HEK293 (cell line): ENCODE results near the gene MBD5.

Experiments
- CTCF ChIA-PET: fragments of 350-600 bp; formaldehyde crosslinking; extraction: SDS; loops from one replicate; lab custom pipeline; 2021; ENCODE audit warnings: antibody characterized with exemption; lab: Yijun Ruan, JAX
- POLR2A ChIA-PET: fragments of 300-600 bp; formaldehyde crosslinking; extraction: SDS; loops from one replicate; lab custom pipeline; 2020; ENCODE audit warnings: antibody characterized with exemption, inconsistent platforms; lab: Yijun Ruan, JAX
- H3K27ac ChIP-seq: fragments of 200-500 bp; sonication (Bioruptor generic); 2 replicates; pipeline ENCODE4 v1.5.1; 2014; ENCODE audit warnings: low read depth, low read length, control low read depth, inconsistent platforms; ENCODE audit errors: extremely low read depth
- H3K36me3 ChIP-seq, 2 experiments: fragments of 200-500 bp in 1 of 2; sonication (Bioruptor generic) in 1 of 2; 1 replicate in 1 of 2; 2 replicates in 1 of 2; pipeline ENCODE4 v1.5.1; 2014 to 2017; ENCODE audit warnings: inconsistent platforms in 2 of 2, low read length in 2 of 2; ENCODE audit not compliant: control insufficient read depth in 2 of 2, insufficient read depth in 1 of 2
- H3K4me1 ChIP-seq: fragments of 200-500 bp; sonication (Bioruptor generic); 2 replicates; pipeline ENCODE4 v1.5.1; 2014; ENCODE audit warnings: mild to moderate bottlenecking, low read length, inconsistent platforms; ENCODE audit not compliant: control insufficient read depth, insufficient read depth
- H3K4me3 ChIP-seq: 2 replicates; pipeline ENCODE4 v1.5.1; 2011; ENCODE audit warnings: low read depth, mild to moderate bottlenecking, control low read depth, low read length, moderate library complexity
- H3K9me3 ChIP-seq: fragments of 200-500 bp; sonication (Bioruptor generic); 2 replicates; pipeline ENCODE4 v1.5.1; 2014; ENCODE audit warnings: low read depth, low read length, inconsistent platforms; ENCODE audit not compliant: control insufficient read depth, insufficient read depth
- GLIS2 ChIP-seq: fragments of 450-650 bp; formaldehyde crosslinking; IDR thresholded peaks from 2 replicates; pipeline ENCODE4 v1.5.1; 2016; ENCODE audit warnings: missing biosample characterization, missing genetic modification characterization
- REPIN1 ChIP-seq: fragments of 450-650 bp; formaldehyde crosslinking; IDR thresholded peaks from 2 replicates; pipeline ENCODE4 v1.5.1; 2017; ENCODE audit warnings: missing biosample characterization, missing genetic modification characterization, low read depth
- TCF7L2 ChIP-seq: IDR thresholded peaks from 2 replicates; pipeline ENCODE4 v1.6.1; 2011; ENCODE audit warnings: low read depth, mild to moderate bottlenecking, inconsistent platforms, low read length, moderate library complexity, borderline replicate concordance
- ZBTB21 ChIP-seq: fragments of 450-650 bp; formaldehyde crosslinking; IDR thresholded peaks from 2 replicates; pipeline ENCODE4 v1.5.1; 2017; ENCODE audit warnings: missing biosample characterization, missing genetic modification characterization
- ZNF121 ChIP-seq: fragments of 450-650 bp; formaldehyde crosslinking; IDR thresholded peaks from 2 replicates; pipeline ENCODE4 v1.5.1; 2016; ENCODE audit warnings: missing biosample characterization, missing genetic modification characterization
- ZNF140 ChIP-seq: fragments of 450-650 bp; formaldehyde crosslinking; IDR thresholded peaks from 2 replicates; pipeline ENCODE4 v1.5.1; 2016; ENCODE audit warnings: missing biosample characterization, missing genetic modification characterization
- ZNF37A ChIP-seq: fragments of 450-650 bp; IDR thresholded peaks from 2 replicates; pipeline ENCODE4 v1.5.1; 2018; ENCODE audit warnings: missing biosample characterization, missing genetic modification characterization
- ZNF423 ChIP-seq: fragments of 450-650 bp; formaldehyde crosslinking; IDR thresholded peaks from 2 replicates; pipeline ENCODE4 v1.5.1; 2016; ENCODE audit warnings: missing biosample characterization, missing genetic modification characterization
- ZNF654 ChIP-seq: fragments of 450-650 bp; formaldehyde crosslinking; IDR thresholded peaks from 2 replicates; pipeline ENCODE4 v1.5.1; 2016; ENCODE audit warnings: low read depth, missing biosample characterization, missing genetic modification characterization
- ZNF660 ChIP-seq: fragments of 450-650 bp; IDR thresholded peaks from 2 replicates; pipeline ENCODE4 v1.5.1; 2018; ENCODE audit warnings: missing biosample characterization, mild to moderate bottlenecking, missing genetic modification characterization
- ZNF677 ChIP-seq: fragments of 450-650 bp; IDR thresholded peaks from 2 replicates; pipeline ENCODE4 v1.5.0; 2018; ENCODE audit warnings: missing biosample characterization, mild to moderate bottlenecking, missing genetic modification characterization, moderate library complexity
- TF ChIP-seq, protein P1 (sequence below): fragments of 450-650 bp; formaldehyde crosslinking; IDR thresholded peaks from 2 replicates; pipeline ENCODE4 v1.5.1; 2016; ENCODE audit warnings: missing biosample characterization, missing genetic modification characterization
- TF ChIP-seq, protein P2 (sequence below): fragments of 450-650 bp; IDR thresholded peaks from 2 replicates; pipeline ENCODE4 v1.5.1; 2018; ENCODE audit warnings: missing biosample characterization, mild to moderate bottlenecking, missing genetic modification characterization
- TF ChIP-seq, protein P3 (sequence below): fragments of 450-650 bp; formaldehyde crosslinking; IDR thresholded peaks from 2 replicates; pipeline ENCODE4 v1.5.1; 2016; ENCODE audit warnings: missing biosample characterization, missing genetic modification characterization
- TF ChIP-seq, protein P4 (sequence below): fragments of 450-650 bp; formaldehyde crosslinking; IDR thresholded peaks from 2 replicates; pipeline ENCODE4 v1.5.1; 2016; ENCODE audit warnings: missing biosample characterization, missing genetic modification characterization
- TF ChIP-seq, protein P5 (sequence below): IDR thresholded peaks from 2 replicates; pipeline ENCODE4 v1.6.1; 2011; ENCODE audit warnings: mild to moderate bottlenecking, low read depth, low read length, borderline replicate concordance
- TF ChIP-seq, protein P6 (sequence below): fragments of 450-650 bp; formaldehyde crosslinking; IDR thresholded peaks from 2 replicates; pipeline ENCODE4 v1.5.1; 2017; ENCODE audit warnings: missing biosample characterization, mild to moderate bottlenecking, missing genetic modification characterization, moderate library complexity
- TF ChIP-seq, protein P7 (sequence below): fragments of 450-650 bp; formaldehyde crosslinking; IDR thresholded peaks from 2 replicates; pipeline ENCODE4 v1.5.1; 2016; ENCODE audit warnings: missing biosample characterization, missing genetic modification characterization, borderline replicate concordance

The MBD5 gene

DNA sequence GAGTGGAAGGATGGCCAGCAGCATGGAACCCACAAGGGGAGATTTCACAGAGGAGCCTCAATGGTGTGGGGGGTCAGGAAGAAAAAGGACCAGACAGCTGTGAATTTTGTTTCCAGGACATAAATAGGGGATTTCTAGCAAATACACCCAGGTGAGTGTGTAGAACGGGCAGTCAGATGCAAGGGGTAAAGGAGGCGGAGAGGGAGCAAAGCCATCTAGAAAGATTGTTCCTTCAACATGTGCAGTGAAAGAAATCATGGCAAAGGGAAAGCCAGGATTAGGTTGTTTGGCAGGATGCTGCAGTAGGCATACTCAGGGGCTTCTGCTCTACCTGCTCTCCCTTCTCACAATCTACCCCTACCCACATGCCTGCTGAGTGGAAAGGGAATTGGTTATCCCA is 504.2 kb downstream of the MBD5 start:
- Histone ChIP-seq H3K9me3 (no peaks in the 10 kb centered on the region), H3K36me3 (no peaks in the 10 kb centered on the region), H3K4me3 (no peak overlapping the region), H3K4me1 (no peaks in the 10 kb centered on the region), H3K27ac (no peak overlapping the region)
- TF ChIP-seq ZNF423 (tag by site-specific recombination) (no peak), ZBTB21 (tag by site-specific recombination) (no peak), ZNF37A (tag by site-specific recombination) (no peak), ZNF654 (tag by site-specific recombination) (no peak), ZNF121 (no peak), GLIS2 (no peak)
- TF ChIP-seq, protein P1, sequence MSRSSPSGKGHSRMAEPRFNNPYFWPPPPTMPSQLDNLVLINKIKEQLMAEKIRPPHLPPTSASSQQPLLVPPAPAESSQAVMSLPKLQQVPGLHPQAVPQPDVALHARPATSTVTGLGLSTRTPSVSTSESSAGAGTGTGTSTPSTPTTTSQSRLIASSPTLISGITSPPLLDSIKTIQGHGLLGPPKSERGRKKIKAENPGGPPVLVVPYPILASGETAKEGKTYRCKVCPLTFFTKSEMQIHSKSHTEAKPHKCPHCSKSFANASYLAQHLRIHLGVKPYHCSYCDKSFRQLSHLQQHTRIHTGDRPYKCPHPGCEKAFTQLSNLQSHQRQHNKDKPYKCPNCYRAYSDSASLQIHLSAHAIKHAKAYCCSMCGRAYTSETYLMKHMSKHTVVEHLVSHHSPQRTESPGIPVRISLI (tag by site-specific recombination) = no peak
- POLR2A ChIA-PET = no interaction called here
- CTCF ChIA-PET = interaction anchor here (0.6 to 1.1 kb wide), 2 partner anchors 16 to 411 kb away, joined by 3 read pairs; no protein-coding TSS in a partner anchor

DNA sequence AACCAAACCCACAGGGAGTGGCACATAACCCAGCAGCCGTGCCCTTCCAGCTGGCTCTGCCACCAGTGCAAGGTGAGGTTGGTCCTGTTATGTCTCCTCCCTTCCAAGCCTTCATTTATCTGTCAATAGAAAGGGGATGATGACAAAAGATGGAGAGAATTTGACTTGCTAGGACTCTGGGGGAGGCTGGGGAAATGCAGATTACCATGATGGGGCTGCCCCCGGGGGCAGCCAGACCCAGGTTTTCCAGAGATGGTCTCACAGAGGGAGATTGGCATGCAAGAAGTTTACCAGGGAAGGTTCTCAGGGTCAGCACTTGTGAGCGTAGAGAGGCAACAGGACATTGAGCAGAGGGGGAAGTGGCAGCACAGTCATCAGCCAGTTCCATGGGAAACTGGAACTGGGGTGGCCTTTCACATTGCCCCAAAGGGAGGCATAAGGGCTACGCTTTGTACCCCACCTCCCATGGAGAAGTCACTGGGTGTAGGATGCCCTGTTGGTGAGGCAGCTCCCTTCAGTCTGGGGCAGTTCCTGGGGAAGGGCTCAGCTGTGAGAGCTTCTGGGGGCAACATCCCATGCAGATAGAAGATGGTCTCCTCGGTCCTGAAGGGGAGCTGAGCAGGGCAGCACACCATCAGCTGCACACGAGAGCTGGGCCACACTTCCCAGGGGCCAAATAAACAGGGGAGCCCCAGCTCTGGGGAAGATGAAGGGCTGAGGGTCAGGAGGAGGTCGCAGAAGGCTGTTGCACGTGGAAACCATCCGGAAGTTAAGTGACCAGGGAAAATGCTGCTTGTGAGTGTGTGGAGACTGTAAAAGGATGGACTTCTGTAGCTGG is 505.8 kb downstream of the MBD5 start:
- H3K4me3 ChIP-seq = no peak overlapping the region
- no peaks in the 10 kb centered on the region for H3K4me1 ChIP-seq
- POLR2A ChIA-PET = no interaction called here
- no peaks in the 10 kb centered on the region for H3K36me3 ChIP-seq
- H3K27ac ChIP-seq = no peak overlapping the region
- TF ChIP-seq ZNF660 (tag by site-specific recombination) (no peak), ZBTB21 (tag by site-specific recombination) (no peak), TCF7L2 (no peak), ZNF677 (tag by site-specific recombination) (no peak), ZNF140 (no peak), REPIN1 (tag by site-specific recombination) (no peak), ZNF654 (tag by site-specific recombination) (no peak)
- TF ChIP-seq, protein P2, sequence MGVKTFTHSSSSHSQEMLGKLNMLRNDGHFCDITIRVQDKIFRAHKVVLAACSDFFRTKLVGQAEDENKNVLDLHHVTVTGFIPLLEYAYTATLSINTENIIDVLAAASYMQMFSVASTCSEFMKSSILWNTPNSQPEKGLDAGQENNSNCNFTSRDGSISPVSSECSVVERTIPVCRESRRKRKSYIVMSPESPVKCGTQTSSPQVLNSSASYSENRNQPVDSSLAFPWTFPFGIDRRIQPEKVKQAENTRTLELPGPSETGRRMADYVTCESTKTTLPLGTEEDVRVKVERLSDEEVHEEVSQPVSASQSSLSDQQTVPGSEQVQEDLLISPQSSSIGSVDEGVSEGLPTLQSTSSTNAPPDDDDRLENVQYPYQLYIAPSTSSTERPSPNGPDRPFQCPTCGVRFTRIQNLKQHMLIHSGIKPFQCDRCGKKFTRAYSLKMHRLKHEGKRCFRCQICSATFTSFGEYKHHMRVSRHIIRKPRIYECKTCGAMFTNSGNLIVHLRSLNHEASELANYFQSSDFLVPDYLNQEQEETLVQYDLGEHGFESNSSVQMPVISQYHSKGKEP (tag by site-specific recombination) = no peak
- TF ChIP-seq, protein P3, sequence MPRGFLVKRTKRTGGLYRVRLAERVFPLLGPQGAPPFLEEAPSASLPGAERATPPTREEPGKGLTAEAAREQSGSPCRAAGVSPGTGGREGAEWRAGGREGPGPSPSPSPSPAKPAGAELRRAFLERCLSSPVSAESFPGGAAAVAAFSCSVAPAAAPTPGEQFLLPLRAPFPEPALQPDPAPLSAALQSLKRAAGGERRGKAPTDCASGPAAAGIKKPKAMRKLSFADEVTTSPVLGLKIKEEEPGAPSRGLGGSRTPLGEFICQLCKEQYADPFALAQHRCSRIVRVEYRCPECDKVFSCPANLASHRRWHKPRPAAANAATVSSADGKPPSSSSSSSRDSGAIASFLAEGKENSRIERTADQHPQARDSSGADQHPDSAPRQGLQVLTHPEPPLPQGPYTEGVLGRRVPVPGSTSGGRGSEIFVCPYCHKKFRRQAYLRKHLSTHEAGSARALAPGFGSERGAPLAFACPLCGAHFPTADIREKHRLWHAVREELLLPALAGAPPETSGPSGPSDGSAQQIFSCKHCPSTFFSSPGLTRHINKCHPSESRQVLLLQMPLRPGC = no peak
- TF ChIP-seq, protein P4, sequence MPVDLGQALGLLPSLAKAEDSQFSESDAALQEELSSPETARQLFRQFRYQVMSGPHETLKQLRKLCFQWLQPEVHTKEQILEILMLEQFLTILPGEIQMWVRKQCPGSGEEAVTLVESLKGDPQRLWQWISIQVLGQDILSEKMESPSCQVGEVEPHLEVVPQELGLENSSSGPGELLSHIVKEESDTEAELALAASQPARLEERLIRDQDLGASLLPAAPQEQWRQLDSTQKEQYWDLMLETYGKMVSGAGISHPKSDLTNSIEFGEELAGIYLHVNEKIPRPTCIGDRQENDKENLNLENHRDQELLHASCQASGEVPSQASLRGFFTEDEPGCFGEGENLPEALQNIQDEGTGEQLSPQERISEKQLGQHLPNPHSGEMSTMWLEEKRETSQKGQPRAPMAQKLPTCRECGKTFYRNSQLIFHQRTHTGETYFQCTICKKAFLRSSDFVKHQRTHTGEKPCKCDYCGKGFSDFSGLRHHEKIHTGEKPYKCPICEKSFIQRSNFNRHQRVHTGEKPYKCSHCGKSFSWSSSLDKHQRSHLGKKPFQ (tag by site-specific recombination) = no peak
- TF ChIP-seq, protein P5, sequence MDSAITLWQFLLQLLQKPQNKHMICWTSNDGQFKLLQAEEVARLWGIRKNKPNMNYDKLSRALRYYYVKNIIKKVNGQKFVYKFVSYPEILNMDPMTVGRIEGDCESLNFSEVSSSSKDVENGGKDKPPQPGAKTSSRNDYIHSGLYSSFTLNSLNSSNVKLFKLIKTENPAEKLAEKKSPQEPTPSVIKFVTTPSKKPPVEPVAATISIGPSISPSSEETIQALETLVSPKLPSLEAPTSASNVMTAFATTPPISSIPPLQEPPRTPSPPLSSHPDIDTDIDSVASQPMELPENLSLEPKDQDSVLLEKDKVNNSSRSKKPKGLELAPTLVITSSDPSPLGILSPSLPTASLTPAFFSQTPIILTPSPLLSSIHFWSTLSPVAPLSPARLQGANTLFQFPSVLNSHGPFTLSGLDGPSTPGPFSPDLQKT = no peak
- TF ChIP-seq, protein P6, sequence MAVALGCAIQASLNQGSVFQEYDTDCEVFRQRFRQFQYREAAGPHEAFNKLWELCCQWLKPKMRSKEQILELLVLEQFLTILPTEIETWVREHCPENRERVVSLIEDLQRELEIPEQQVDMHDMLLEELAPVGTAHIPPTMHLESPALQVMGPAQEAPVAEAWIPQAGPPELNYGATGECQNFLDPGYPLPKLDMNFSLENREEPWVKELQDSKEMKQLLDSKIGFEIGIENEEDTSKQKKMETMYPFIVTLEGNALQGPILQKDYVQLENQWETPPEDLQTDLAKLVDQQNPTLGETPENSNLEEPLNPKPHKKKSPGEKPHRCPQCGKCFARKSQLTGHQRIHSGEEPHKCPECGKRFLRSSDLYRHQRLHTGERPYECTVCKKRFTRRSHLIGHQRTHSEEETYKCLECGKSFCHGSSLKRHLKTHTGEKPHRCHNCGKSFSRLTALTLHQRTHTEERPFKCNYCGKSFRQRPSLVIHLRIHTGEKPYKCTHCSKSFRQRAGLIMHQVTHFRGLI = no peak
- TF ChIP-seq, protein P7, sequence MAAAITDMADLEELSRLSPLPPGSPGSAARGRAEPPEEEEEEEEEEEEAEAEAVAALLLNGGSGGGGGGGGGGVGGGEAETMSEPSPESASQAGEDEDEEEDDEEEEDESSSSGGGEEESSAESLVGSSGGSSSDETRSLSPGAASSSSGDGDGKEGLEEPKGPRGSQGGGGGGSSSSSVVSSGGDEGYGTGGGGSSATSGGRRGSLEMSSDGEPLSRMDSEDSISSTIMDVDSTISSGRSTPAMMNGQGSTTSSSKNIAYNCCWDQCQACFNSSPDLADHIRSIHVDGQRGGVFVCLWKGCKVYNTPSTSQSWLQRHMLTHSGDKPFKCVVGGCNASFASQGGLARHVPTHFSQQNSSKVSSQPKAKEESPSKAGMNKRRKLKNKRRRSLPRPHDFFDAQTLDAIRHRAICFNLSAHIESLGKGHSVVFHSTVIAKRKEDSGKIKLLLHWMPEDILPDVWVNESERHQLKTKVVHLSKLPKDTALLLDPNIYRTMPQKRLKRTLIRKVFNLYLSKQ (tag by site-specific recombination) = no peak
- TF ChIP-seq, all 188 proteins: peak for 0
- no peaks in the 10 kb centered on the region for H3K9me3 ChIP-seq
- CTCF ChIA-PET = interaction anchor here (0.7 kb wide), 1 partner anchor 405 kb away, joined by 3 read pairs; no protein-coding TSS in a partner anchor
